GM18867 (cell line): Measurements from ENCODE around the gene ZBTB16.

ENCODE experiments used
- ATAC-seq: cut with Tn5 transposase; IDR thresholded peaks from one replicate; pipeline ENCODE4 v1.9.1; 2021; ENCODE audit warnings: mild to moderate bottlenecking, moderate library complexity; ENCODE audit not compliant: unreplicated experiment

The ZBTB16 gene

DNA sequence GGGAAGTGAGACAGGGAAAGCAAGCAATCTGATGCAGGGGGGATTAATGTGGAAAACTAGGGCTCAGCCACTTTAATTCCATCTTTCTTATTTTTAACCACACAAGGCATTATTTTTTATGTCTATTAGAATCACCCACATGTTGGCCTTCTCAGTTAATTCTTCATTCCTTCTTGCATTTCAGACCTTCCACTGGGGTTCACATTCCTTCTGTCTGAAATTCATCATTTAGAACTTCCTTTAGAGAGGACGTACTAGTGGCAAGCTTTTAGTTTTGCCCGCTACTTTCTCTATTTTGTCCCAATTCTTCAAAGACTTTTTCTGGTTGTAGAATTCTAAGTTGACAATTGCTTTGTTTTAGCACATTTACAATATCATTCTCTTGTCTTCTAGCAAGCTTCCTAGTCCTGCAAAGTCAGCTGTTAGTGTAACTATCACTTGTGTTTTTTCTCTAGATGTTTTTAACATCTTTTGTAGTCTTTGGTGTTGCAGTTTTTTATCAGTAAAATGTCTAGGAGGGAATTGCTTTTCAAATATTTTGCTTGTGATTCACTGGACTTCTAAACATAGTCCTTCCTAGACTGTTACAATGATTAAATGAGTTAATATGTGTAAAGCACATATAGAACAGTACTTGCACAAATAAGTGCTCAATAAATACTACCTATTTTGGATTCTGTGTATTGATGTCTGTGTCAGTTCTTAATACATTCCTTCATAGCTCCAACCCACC, 231.2 kb downstream of the ZBTB16 start:
- ATAC-seq: no peak

- no peak for ATAC-seq
These were observed 231.9 kb downstream of the ZBTB16 start for GRCh38 chr11:114291381-114291780.

GRCh38 chr11:114291842-114292680, 232.6 kb downstream of the ZBTB16 start:
- ATAC-seq: no peak

DNA sequence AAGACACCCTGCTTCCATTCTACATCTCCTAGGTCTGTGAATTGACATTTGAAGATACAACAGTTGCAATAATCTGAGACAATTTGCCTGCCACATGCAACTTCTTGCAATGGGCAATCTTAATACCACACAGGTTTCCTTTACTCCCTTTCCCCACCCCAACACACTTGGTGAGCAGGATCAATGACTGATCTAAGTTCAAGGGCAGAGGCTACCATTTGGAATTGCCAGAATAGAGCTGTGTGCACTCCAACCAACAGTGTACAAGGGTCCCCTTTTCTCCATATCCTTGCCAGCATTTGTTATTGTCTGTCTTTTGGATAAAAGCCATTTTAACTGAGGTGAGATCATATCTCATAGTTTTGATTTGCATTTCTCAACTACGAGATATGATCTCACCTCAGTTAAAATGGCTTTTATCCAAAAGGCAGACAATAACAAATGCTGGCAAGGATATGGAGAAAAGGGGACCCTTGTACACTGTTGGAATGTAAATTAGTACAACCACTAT, 233.7 kb downstream of the ZBTB16 start:
- no peak for ATAC-seq

GRCh38 chr11:114295676-114296604, 236.4 kb downstream of the ZBTB16 start, which contains the start of gene NNMT:
TSS of gene NNMT (plus strand) at chr11:114296399. CDS start at chr11:114296557, 158 bp downstream.
- ATAC-seq: no peak

GRCh38 chr11:114296605-114297372, 237.3 kb downstream of the ZBTB16 start:
- ATAC-seq: no peak

GRCh38 chr11:114297806-114298709, 238.5 kb downstream of the ZBTB16 start:
- no peak for ATAC-seq

DNA sequence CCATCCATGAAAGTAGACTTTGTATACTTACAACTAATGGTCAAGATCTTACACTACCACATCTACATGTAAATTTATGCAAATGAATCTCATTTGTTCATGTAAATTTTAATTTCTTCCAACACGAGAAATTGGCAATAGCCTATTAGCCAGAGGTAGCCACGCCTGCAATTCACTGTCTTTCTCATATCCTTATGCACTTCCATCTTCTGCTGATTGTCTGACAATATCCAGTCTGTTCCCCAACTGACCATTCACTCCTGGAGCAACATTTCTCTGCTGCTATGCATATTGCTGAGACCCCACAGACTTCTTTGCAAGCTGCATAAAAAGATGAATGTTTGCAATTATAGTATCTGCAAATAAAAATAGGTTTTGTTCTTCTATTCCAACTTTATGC, 239.2 kb downstream of the ZBTB16 start:
- ATAC-seq: no peak
